ENCODE measurements around the gene FOXO1. TPM values are rescaled to one million over a fixed set of nuclear protein-coding genes. Genes with fewer than 3 reads are reported as not detected.

Gene FOXO1
- total RNA-seq, 3 donors from 2014 or later = 28.7 to 34.1 (median 30.5) TPM

GRCh38 chr13:40677064-40677463, 10.6 kb upstream of the FOXO1 start:
- intact Hi-C loops (cut with DNase I, micrococcal nuclease) = no loop called here
- Histone ChIP-seq H3K4me1 (ENCODE audit: low read depth) (no peaks in the 10 kb centered on the region), H3K4me3 (no peak overlapping the region), H3K36me3 (ENCODE audit: low read depth) (no peaks in the 10 kb centered on the region), H3K9me3 (no peaks in the 10 kb centered on the region)
- no peak for TF ChIP-seq CTCF (IDR thresholded peaks at IDR 0.05)
- DNase-seq = no peak
- no peak for ATAC-seq

GRCh38 chr13:40676007-40676406, 9.6 kb upstream of the FOXO1 start:
- DNase-seq (no peak), ATAC-seq (no peak)
- Histone ChIP-seq H3K9me3 (no peaks in the 10 kb centered on the region), H3K36me3 (ENCODE audit: low read depth) (no peaks in the 10 kb centered on the region), H3K4me1 (ENCODE audit: low read depth) (no peaks in the 10 kb centered on the region), H3K4me3 (no peak overlapping the region)
- no peak for TF ChIP-seq CTCF (IDR thresholded peaks at IDR 0.05)
- intact Hi-C loops (cut with DNase I, micrococcal nuclease) = no loop called here

DNA sequence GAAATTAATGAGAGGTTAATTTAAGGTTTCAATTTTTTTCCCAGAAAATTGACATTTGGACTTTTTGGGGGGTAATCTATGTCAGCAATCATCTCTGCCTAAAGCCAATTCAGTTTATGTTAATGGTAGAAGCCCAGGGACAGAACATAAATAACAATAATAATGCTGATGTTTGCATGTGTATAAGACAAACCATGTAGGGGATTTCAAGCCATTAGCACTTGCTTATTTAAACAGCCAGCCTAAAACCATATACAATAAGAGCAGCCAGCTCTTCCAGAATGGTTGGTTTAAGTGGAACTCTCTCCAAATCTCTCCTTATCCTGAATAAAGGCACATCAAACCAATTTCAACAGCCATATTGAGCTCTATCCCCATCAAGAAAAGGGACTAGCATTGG, 7.0 kb upstream of the FOXO1 start:
- no peak for TF ChIP-seq CTCF (IDR thresholded peaks at IDR 0.05)
- ATAC-seq (no peak), DNase-seq (no peak)
- H3K9me3 ChIP-seq = no peaks in the 10 kb centered on the region
- intact Hi-C loops (cut with DNase I, micrococcal nuclease) = no loop called here
- H3K4me3 ChIP-seq = no peak overlapping the region
- H3K36me3 ChIP-seq (ENCODE audit: low read depth) = no peaks in the 10 kb centered on the region
- peaks cover 3% of the 10 kb centered on the region for H3K4me1 ChIP-seq (ENCODE audit: low read depth)

GRCh38 chr13:40672765-40673397, 6.4 kb upstream of the FOXO1 start:
- Histone ChIP-seq H3K36me3 (ENCODE audit: low read depth) (no peaks in the 10 kb centered on the region), H3K4me1 (ENCODE audit: low read depth) (peaks cover 8% of the 10 kb centered on the region), H3K4me3 (no peak overlapping the region), H3K9me3 (no peaks in the 10 kb centered on the region)
- DNase-seq (no peak), ATAC-seq (no peak)
- intact Hi-C loops (cut with DNase I, micrococcal nuclease) = no loop called here
- no peak for TF ChIP-seq CTCF (IDR thresholded peaks at IDR 0.05)

GRCh38 chr13:40671956-40672764, 5.7 kb upstream of the FOXO1 start:
- intact Hi-C loops (cut with DNase I, micrococcal nuclease) = no loop called here
- Histone ChIP-seq H3K9me3 (no peaks in the 10 kb centered on the region), H3K4me1 (ENCODE audit: low read depth) (peaks cover 13% of the 10 kb centered on the region), H3K4me3 (no peak overlapping the region), H3K36me3 (ENCODE audit: low read depth) (no peaks in the 10 kb centered on the region)
- no peak for TF ChIP-seq CTCF (IDR thresholded peaks at IDR 0.05)
- DNase-seq (no peak), ATAC-seq (peak; percentile 81)
